GDM1 (cell line): ENCODE results near the gene KIAA1549.
"Not testable (repeated sequence)": the region's sequence is repeated elsewhere in the genome, so short reads cannot be mapped to it uniquely, and the experiment has no call there.

ENCODE experiments used
- DNase-seq: peaks from one replicate; lab custom pipeline; 2025; lab: John Stamatoyannopoulos, UW

Gene KIAA1549

DNA sequence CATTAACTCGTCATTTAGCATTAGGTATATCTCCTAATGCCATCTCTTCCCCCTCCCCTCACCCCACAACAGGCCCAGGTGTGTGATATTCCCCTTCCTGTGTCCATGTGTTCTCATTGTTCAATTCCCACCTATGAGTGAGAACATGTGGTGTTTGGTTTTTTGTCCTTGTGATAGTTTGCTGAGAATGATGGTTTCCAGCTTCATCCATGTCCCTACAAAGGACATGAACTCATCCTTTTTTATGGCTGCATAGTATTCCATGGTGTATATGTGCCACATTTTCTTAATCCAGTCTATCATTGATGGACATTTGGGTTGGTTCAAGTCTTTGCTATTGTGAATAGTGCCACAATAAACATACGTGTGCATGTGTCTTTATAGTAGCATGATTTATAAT is 169.9 kb downstream of the KIAA1549 start:
- not testable (repeated sequence) for DNase-seq

DNA sequence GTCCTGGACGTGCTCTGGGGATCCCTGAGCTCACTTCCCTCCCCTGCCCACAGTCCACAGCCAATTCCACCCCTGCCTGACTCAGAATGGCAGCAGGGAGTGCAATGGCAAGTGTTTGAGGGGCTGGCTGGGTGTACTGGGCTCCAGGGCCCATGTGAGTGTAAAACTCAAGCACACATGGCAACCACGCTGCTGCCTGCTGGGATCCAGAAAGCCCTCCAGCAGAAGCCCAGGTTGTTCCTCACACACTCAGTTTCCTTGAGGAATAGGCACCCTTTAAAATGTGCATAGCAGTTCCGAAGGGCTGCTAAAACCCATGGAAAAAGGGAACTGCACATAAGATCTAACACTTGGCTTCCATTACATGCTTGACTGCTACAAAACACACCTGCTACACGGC is 171.8 kb downstream of the KIAA1549 start:
- DNase-seq = no peak

DNA sequence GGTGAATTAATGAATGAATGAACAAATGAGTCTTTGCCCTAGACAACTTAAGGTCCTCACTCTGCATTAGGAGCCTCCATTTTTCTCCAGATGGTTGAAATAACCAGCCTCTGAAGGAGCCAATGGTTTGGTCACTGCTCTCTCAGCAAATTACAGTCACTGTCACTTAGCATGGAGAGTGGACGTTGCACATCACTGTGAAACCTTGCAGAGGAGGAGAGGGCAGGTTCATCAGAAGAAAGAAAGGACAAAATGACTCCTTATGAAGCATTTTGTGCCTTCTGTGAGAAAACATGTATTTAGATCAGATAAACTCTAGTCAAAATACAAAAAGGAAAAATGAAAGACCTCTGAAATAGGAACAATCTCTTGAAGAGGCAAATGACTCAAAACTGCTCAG is 176.6 kb downstream of the KIAA1549 start:
- no peak for DNase-seq

- DNase-seq = no peak
Measured at GRCh38 chr7:138802706-138803105, 178.5 kb downstream of the KIAA1549 start.

GRCh38 chr7:138801256-138801655 is 179.9 kb downstream of the KIAA1549 start:
- DNase-seq = no peak

GRCh38 chr7:138799336-138800000 is 181.7 kb downstream of the KIAA1549 start:
- DNase-seq = no peak

GRCh38 chr7:138798836-138799235 is 182.4 kb downstream of the KIAA1549 start:
- DNase-seq = no peak

DNA sequence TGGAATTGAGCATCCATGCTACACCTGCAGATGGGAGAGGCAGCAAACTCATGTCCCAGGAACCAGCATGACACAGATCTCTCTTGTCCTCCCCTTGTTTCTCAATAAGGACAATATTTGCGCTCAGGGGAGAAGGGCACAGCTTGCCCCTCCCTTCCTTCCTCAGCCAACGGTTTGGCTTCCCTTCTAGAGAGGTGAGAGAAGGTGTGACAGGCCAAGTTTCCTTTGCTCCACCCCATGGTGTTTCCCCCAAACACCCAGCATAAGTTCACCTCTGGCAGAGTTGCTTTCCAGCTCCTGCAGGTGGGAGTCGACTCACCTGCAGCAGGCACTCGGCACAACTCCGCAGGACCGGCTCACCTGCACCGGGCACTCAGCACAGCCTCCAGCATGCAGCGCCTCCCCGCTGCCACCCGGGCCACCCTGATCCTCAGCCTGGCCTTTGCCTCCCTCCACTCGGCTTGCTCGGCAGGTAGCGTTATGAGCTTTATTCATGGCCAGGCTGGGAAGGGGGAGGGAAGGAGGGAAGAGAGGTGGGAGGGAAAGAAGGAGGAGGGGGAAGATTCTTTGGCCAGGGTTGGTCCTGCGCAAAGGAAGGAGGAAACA is 183.4 kb downstream of the KIAA1549 start, which contains the start of the genes ATP6V0A4 and TMEM213:
TSS of gene ATP6V0A4 (minus strand) at position 482 of the 606 bp plus-strand sequence. CDS start 26,949 bp downstream, outside the sequence.
TSS of gene TMEM213 (plus strand) at position 280 of the 606 bp plus-strand sequence. CDS start at position 391, 111 bp downstream.
- no peak for DNase-seq

DNA sequence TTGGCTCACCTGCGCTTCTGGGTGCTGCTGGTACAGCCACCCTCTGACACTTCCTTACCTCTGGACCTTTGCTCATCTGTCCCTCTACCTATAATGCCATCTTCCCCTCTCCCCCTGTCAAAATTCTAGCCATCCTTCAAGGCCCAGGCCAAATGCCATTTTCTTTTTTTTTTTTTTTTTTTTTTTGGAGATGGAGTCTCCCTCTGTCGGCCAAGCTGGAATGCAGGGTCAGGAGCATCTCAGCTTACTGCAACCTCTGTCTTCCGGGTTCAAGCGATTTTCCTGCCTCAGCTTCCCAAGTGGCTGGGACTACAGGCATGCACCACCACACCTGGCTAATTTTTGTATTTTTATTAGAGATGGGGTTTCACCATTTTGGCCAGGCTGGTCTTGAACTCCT is 184.1 kb downstream of the KIAA1549 start:
- not testable (repeated sequence) for DNase-seq

DNA sequence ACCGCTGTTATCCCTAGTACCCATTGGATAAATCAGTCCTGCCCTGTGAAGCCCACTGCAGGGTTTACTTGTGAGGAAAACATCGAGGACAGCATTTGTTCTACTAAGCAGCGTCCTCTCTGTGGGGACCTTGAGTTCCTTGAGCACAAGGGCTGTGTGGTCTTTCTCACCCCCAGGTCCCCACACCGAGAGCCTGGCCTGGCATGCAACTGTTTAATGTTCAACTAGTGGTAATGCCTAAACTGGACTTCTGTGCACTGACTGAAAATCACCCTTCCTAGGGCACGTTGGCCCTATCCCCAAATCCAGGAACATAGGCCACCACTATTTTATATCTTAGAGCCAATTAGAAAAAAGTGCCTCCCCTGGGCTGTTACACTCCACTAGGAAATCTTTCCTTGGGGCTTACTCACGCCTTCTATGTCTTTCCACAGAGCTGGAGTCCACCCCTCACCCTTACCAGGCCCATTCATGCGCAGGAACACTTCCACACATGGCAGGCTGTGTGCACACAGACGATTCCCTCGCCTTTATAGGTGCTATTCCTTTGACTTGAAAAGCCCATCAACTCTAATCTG is 185.1 kb downstream of the KIAA1549 start:
- no peak for DNase-seq

DNA sequence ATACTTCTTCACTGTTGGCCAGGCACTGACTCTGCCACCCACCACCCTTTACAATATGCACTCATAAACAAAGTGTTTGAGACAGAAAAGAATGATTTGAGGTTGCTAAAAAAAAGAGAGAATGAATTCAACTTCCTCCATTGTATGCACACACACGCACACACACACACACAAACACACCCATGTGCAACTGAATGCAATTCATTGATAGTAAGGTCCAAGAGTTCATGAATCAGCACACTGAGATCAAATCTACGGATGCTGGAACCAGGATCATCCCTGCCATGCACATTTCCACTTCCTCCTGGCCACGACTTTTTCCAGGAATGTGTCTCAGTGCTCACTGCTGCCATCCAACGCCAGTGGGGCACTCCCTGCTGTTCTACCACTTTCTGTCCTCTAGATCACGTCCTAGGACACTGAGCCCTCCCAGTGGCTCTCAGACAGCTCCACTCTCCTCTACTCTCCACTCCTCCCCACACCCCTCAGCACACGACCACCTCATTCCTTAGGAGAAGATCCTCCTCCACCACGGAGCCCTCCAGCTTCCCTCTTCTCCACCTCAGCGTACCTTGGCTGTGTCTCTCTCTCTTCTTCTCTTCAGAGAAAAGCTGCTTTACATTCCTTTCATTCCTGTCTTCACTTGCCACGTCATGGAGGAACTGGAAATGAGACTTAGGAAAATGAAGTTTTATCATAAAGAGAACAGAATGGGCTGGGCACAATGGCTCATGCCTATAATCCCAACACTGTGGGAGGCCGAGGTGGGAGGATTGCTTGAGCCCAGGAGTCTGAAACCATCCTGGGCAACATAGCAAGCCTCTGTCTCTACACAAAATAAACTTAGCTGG is 195.4 kb downstream of the KIAA1549 start:
- no peak for DNase-seq

- no peak for DNase-seq
Measured at GRCh38 chr7:138784692-138785091, 196.5 kb downstream of the KIAA1549 start.
